MCF 10A (cell line): ENCODE measurements around the gene PGAM4. TPM values are rescaled to one million over a fixed set of nuclear protein-coding genes. Genes with fewer than 3 reads are reported as not detected.
"Not testable (repeated sequence)": the region's sequence is repeated elsewhere in the genome, so short reads cannot be mapped to it uniquely, and the experiment has no call there.

Source experiments
- BruUV-seq: library from RNA; stranded (reverse); fragments of 400-500 nt; replicated peaks from 2 replicates; lab custom pipeline; 2021; lab: Mats Ljungman, UMichigan
- CTCF ChIA-PET: fragments of 300-600 bp; sonication (Branson Sonifier 250); formaldehyde crosslinking; extraction: SDS; loops from one replicate; lab custom pipeline; 2021; ENCODE audit warnings: antibody characterized with exemption, inconsistent platforms; lab: Yijun Ruan, JAX
- POLR2A ChIA-PET: fragments of 300-600, 350-650 bp; sonication (Branson Sonifier 250); formaldehyde crosslinking; extraction: SDS; loops from one replicate; lab custom pipeline; 2020; ENCODE audit warnings: antibody characterized with exemption, inconsistent platforms; lab: Yijun Ruan, JAX
- DNase-seq: peaks from one replicate; pipeline ENCODE4 v3.0.0-alpha.2; 2018; ENCODE audit not compliant: unreplicated experiment
- H3K27ac Mint-ChIP-seq: one replicate; pipeline ENCODE4 v1.8.0; 2022; ENCODE audit warnings: mild to moderate bottlenecking, low read depth, mixed read lengths; ENCODE audit not compliant: unreplicated experiment
- H3K27me3 Mint-ChIP-seq: one replicate; pipeline ENCODE4 v1.8.0; 2022; ENCODE audit warnings: mixed read lengths; ENCODE audit not compliant: insufficient read depth, unreplicated experiment
- H3K36me3 Mint-ChIP-seq: one replicate; pipeline ENCODE4 v1.8.0; 2022; ENCODE audit warnings: mild to moderate bottlenecking, moderate library complexity, mixed read lengths; ENCODE audit not compliant: insufficient read depth, unreplicated experiment
- H3K4me1 Mint-ChIP-seq: one replicate; pipeline ENCODE4 v1.8.0; 2022; ENCODE audit warnings: mixed read lengths; ENCODE audit not compliant: insufficient read depth, unreplicated experiment
- H3K4me3 Mint-ChIP-seq: one replicate; pipeline ENCODE4 v1.8.0; 2022; ENCODE audit warnings: mild to moderate bottlenecking, moderate library complexity, mixed read lengths; ENCODE audit not compliant: unreplicated experiment
- H3K9me3 Mint-ChIP-seq: one replicate; pipeline ENCODE4 v1.8.0; 2022; ENCODE audit warnings: mixed read lengths; ENCODE audit not compliant: unreplicated experiment
- intact Hi-C: fragments of 100-400 bp; cut with micrococcal nuclease; formaldehyde crosslinking; loops from 2 replicates; pipeline ENCODE4 v1.14.1; 2022
- total RNA-seq: library from RNA; stranded (reverse); gene quantifications from 2 replicates; pipeline ENCODE4 v1.2.3, GENCODE V29; 2022
- TF ChIP-seq, protein P1 (sequence below): fragments of 200-600 bp; IDR thresholded peaks from one replicate; pipeline ENCODE4 v1.8.0; 2022; ENCODE audit warnings: antibody characterized with exemption, mild to moderate bottlenecking; ENCODE audit not compliant: unreplicated experiment

The PGAM4 gene
- total RNA-seq, 1 experiment from 2014 or later = not detected

DNA sequence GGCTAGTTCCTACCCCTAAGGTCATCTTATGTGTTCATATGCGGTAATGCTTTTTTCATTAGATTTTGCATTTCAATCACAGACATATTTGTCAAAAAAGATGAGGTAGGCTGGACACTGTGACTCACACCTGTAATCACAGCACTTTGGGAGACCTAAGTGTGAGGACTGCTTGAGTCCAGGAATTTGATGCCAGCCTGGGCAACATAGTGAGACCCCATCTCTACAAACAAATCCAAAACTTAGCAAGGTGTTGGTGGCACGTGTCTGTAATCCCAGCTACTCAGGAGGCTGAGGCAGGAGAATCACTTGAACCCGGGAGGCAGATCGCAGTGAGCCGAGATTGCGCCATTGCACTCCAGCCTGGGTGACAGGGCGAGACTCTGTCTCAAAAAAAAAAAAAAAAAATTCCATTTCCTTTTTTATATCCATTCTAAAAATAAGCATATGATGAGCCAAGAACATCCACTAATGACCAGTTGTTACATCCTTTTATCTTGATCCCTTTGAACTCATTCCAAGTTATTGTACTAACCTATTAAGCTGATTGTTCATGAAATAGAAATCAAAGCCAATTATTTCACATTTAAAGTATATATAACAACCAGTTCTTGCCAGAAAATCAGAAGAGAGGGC is 23.4 kb downstream of the PGAM4 start:
- CTCF ChIA-PET = interaction anchor here (0.6 kb wide), 1 partner anchor 174 kb away, joined by 5 read pairs; no protein-coding TSS in a partner anchor

DNA sequence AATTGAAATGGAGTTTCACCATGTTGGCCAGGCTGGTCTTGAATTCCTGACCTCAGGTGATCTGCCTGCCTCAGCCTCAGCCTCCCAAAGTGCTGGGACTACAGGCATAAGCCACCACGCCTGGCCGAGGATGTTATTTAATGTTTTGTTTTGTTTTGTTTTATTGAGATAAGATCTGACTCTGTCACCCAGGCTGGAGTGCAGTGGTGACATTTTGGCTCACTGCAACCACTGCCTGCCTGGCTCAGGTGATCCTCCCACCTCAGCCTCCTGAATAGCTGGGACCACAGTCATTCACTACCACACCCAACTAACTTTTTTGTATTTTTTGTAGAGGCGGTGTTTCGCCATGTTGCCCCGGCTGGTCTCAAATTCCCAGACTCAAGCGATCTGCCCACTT is 24.4 kb downstream of the PGAM4 start:
- H3K9me3 Mint-ChIP-seq, DNase-seq, CTCF ChIA-PET, H3K4me1 Mint-ChIP-seq, intact Hi-C loops, POLR2A ChIA-PET, H3K27ac Mint-ChIP-seq, H3K4me3 Mint-ChIP-seq, H3K36me3 Mint-ChIP-seq, BruUV-seq, H3K27me3 Mint-ChIP-seq: not testable (repeated sequence)

More for the DNA sequence above, 23.4 kb downstream of the PGAM4 start:
- Mint-ChIP-seq H3K4me3 (no peak overlapping the region), H3K27ac (no peak overlapping the region), H3K9me3 (peaks cover 7% of the 10 kb centered on the region), H3K27me3 (no peaks in the 10 kb centered on the region), H3K36me3 (no peaks in the 10 kb centered on the region), H3K4me1 (no peaks in the 10 kb centered on the region)
- no peak for DNase-seq
- TF ChIP-seq, protein P1, sequence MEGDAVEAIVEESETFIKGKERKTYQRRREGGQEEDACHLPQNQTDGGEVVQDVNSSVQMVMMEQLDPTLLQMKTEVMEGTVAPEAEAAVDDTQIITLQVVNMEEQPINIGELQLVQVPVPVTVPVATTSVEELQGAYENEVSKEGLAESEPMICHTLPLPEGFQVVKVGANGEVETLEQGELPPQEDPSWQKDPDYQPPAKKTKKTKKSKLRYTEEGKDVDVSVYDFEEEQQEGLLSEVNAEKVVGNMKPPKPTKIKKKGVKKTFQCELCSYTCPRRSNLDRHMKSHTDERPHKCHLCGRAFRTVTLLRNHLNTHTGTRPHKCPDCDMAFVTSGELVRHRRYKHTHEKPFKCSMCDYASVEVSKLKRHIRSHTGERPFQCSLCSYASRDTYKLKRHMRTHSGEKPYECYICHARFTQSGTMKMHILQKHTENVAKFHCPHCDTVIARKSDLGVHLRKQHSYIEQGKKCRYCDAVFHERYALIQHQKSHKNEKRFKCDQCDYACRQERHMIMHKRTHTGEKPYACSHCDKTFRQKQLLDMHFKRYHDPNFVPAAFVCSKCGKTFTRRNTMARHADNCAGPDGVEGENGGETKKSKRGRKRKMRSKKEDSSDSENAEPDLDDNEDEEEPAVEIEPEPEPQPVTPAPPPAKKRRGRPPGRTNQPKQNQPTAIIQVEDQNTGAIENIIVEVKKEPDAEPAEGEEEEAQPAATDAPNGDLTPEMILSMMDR = no peak
- intact Hi-C loops = no loop called here
- no TSS peak for BruUV-seq
- POLR2A ChIA-PET = interaction anchor here (0.6 kb wide), 1 partner anchor 51 kb away, joined by 4 read pairs; the partner anchor contains the start of gene MAGT1

DNA sequence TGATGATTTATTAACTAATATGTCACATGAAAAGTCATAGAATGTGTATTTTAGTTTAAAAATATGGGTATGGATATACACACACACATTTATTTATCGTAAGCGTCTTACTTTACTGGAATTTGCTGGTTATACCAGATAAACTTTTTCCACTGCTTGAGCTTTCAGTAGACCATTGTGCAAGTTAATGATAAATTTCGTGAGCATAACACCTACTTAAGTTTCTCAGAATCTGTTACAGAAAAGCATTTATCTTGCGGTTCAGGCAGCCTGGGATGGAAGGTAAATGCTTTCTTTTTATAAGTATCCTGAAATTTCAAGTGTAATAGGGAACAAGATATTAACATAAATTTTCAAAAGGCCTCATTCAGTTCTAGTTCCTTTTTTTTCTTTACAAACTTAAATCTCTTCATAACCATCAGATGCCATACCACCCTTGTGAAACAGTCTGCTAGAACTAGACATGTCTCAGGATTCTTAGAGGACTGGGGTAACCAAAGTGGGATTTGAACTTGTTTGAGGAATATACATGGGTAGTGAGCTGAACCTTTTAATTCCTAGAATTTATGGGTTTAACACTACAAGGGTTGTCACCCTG is 31.3 kb downstream of the PGAM4 start:
- no peak overlapping the region for H3K4me3 Mint-ChIP-seq
- no peaks in the 10 kb centered on the region for H3K9me3 Mint-ChIP-seq
- no peaks in the 10 kb centered on the region for H3K36me3 Mint-ChIP-seq
- intact Hi-C loops = no loop called here
- ChIA-PET POLR2A (interaction anchor here (0.7 to 1.0 kb wide), 2 partner anchors 16 to 39 kb away, joined by 3 to 4 read pairs; partner anchors contain the start of gene COX7B), CTCF (no interaction called here)
- no peak for DNase-seq
- BruUV-seq = no TSS peak
- H3K4me1 Mint-ChIP-seq = peaks cover 5% of the 10 kb centered on the region
- no peak overlapping the region for H3K27ac Mint-ChIP-seq
- TF ChIP-seq, protein P1 = no peak
- H3K27me3 Mint-ChIP-seq = no peaks in the 10 kb centered on the region

DNA sequence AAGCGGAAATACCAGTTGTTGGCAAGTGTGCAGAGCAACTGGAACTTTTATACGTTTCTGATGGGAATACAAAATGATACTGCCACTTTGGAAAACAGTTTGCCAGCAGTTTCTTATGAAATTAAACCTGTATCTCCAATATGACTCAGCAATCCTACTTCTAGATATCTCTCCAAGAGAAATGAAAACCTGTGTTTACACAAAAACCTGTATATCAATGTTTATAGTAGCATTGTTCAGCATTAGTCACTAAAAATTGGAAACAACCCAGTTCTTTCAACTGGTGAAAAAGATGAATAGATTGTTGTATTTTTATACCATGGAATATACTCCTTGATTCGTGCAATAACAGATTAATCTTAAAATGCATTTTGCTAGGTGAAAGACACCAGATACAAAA is 32.1 kb downstream of the PGAM4 start:
- ChIA-PET POLR2A (no interaction called here), CTCF (no interaction called here)
- no peaks in the 10 kb centered on the region for H3K36me3 Mint-ChIP-seq
- no peak overlapping the region for H3K4me3 Mint-ChIP-seq
- peaks cover 5% of the 10 kb centered on the region for H3K4me1 Mint-ChIP-seq
- no peak overlapping the region for H3K27ac Mint-ChIP-seq
- H3K9me3 Mint-ChIP-seq = no peaks in the 10 kb centered on the region
- no TSS peak for BruUV-seq
- no peaks in the 10 kb centered on the region for H3K27me3 Mint-ChIP-seq
- TF ChIP-seq, protein P1 = no peak
- intact Hi-C loops = no loop called here
- peak; percentile 48 for DNase-seq
